GM23248 (cell line): Measurements from ENCODE around the gene CCDC192. TPM values are rescaled to one million over a fixed set of nuclear protein-coding genes. Genes with fewer than 3 reads are reported as not detected.

Experiments used
- DNase-seq: peaks from one replicate; pipeline ENCODE4 v3.0.0-alpha.2; 2015
- H2AFZ ChIP-seq: fragments of 200-600 bp; sonication (generic); 2 replicates; pipeline ENCODE4 v1.6.1; 2016; ENCODE audit warnings: antibody characterized with exemption
- H3F3A ChIP-seq: fragments of 200-600 bp; sonication (generic); 2 replicates; pipeline ENCODE4 v1.6.1; 2016; ENCODE audit warnings: mild to moderate bottlenecking, antibody characterized with exemption, mixed run types; ENCODE audit not compliant: insufficient read depth
- H3K27ac ChIP-seq: fragments of 200-600 bp; sonication (generic); 2 replicates; pipeline ENCODE4 v1.5.1; 2016; ENCODE audit warnings: mild to moderate bottlenecking
- H3K27me3 ChIP-seq: fragments of 200-600 bp; sonication (generic); replicated peaks from 2 replicates; pipeline ENCODE4 v1.6.1; 2016; ENCODE audit warnings: mild to moderate bottlenecking; ENCODE audit not compliant: insufficient read depth
- H3K36me3 ChIP-seq: fragments of 200-600 bp; sonication (generic); 2 replicates; pipeline ENCODE4 v1.6.1; 2016; ENCODE audit warnings: low read depth, mild to moderate bottlenecking
- H3K4me1 ChIP-seq: fragments of 200-600 bp; sonication (generic); 2 replicates; pipeline ENCODE4 v1.6.1; 2016; ENCODE audit warnings: mild to moderate bottlenecking; ENCODE audit not compliant: insufficient read depth
- H3K4me2 ChIP-seq: fragments of 200-600 bp; sonication (generic); one replicate; pipeline ENCODE4 v1.6.1; 2016; ENCODE audit warnings: mild to moderate bottlenecking; ENCODE audit not compliant: unreplicated experiment
- H3K4me3 ChIP-seq: fragments of 200-600 bp; sonication (generic); 2 replicates; pipeline ENCODE4 v1.5.1; 2016; ENCODE audit warnings: mild to moderate bottlenecking
- H3K79me2 ChIP-seq: fragments of 200-600 bp; sonication (generic); 2 replicates; pipeline ENCODE4 v1.6.1; 2016; ENCODE audit warnings: mild to moderate bottlenecking; ENCODE audit not compliant: insufficient read depth
- H3K9ac ChIP-seq: fragments of 200-600 bp; sonication (generic); 2 replicates; pipeline ENCODE4 v1.6.1; 2016; ENCODE audit warnings: mild to moderate bottlenecking
- H3K9me2 ChIP-seq: fragments of 200-600 bp; sonication (generic); 2 replicates; pipeline ENCODE4 v1.6.1; 2016; ENCODE audit warnings: mixed run types, mild to moderate bottlenecking, moderate library complexity; ENCODE audit not compliant: insufficient read depth
- H3K9me3 ChIP-seq: fragments of 200-600 bp; sonication (generic); one replicate; pipeline ENCODE4 v1.6.1; 2017; ENCODE audit warnings: low read depth
- H4K20me1 ChIP-seq: fragments of 200-600 bp; sonication (generic); 2 replicates; pipeline ENCODE4 v1.6.0; 2016; ENCODE audit not compliant: insufficient read depth
- EZH2 ChIP-seq: fragments of 200-600 bp; sonication (generic); IDR thresholded peaks from 2 replicates; pipeline ENCODE4 v1.6.1; 2018; ENCODE audit warnings: antibody characterized with exemption, mild to moderate bottlenecking; ENCODE audit not compliant: insufficient read depth, poor library complexity, severe bottlenecking
- EZH2phosphoT487 ChIP-seq: fragments of 200-600 bp; sonication (generic); IDR thresholded peaks from 2 replicates; pipeline ENCODE4 v1.6.1; 2018; ENCODE audit warnings: antibody characterized with exemption, moderate library complexity, mild to moderate bottlenecking, low read depth; ENCODE audit not compliant: insufficient read depth
- WGBS, 2 experiments: methylation state at CpG; one replicate each; pipeline ENCODE4 v1.1.6; 2015 to 2017; ENCODE audit warnings: low lambda C conversion rate in 2 of 2, low coverage in 1 of 2; ENCODE audit errors: missing lambda C conversion rate in 2 of 2; 5-methylcytosine and 5-hydroxymethylcytosine counted together
- in situ Hi-C: fragments of 300-500 bp; cut with MboI; formaldehyde crosslinking; loops from 2 replicates; pipeline ENCODE4 v1.15.0; 2020
- polyA plus RNA-seq: library from polyadenylated mRNA; unstranded; fragments of >200 nt; fragmentation: Nextera tagmentation; extraction: Ambion mirVana; gene quantifications from 2 replicates; pipeline ENCODE4 v1.2.1, GENCODE V29; 2016
- total RNA-seq: library from RNA; depleted of rRNA; stranded (reverse); fragments of >200 nt; shearing (Covaris generic); gene quantifications from 2 replicates; pipeline ENCODE4 v1.2.3, GENCODE V29; 2014

CCDC192 gene
- total and polyA plus RNA-seq, 2 experiments from 2014 or later: 0.40 TPM; not detected in 1

DNA sequence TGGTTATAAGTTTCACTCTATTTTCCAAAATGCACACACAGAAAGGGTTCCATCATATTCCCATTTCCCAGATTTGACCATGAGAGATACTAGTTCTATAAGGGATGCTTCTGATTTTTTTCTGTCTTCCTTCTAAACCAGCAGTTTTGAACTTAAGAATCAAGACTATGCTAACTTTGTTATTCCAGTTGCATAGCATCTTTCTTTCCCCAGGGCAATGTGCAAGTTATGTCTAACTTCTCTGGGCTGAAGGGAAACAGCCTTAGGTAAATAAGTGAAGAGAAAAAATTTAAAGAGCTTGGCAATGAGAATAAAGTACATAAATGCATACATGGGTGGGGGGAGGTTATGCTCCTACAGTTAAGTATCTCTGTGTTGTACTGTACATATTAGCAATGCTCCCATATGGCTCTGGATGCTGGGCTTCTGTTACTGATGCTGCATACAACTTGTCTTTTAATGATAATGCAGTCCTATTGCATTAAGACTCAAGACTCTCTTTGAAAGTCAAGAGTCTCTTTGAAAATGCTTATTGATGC is 254.6 kb downstream of the CCDC192 start:
- in situ Hi-C loops: no loop called here

DNA sequence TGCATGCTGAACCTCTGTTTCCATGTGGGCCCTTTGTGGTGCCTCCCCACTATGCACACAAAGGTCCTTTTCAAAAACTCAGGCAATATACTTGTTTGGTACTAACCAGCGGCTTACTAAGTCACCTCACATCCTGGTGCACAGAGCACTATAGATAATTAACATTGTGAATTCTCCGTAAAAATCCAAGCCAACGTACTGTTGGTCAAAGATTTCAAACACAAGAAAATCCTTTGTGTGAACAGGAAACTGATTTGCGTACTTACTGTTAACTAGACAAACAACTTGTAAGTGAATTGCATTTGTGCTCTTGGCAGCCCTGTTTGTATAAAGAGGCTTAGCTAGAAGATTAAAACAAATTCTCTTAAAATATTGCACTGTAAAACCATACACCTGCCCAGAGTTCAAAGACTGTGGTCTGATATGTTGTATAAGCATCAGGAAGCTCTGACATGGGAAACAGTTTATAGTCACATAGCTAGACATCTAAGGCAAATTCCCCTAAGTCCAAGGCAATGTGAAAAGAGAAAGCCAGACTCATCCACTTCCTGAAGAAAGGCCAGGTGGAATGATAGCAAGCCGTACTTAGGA is 255.3 kb downstream of the CCDC192 start:
- no peak overlapping the region for H3K9ac ChIP-seq
- H3K9me2 ChIP-seq: no peaks in the 10 kb centered on the region
- 98 to 100% methylated on average over 5 of the region's 5 CpGs for WGBS, 2 experiments
- no peak overlapping the region for H2AFZ ChIP-seq
- no peaks in the 10 kb centered on the region for H3K79me2 ChIP-seq
- TF ChIP-seq EZH2: no peak
- no peaks in the 10 kb centered on the region for H4K20me1 ChIP-seq
- in situ Hi-C loops: no loop called here
- no peaks in the 10 kb centered on the region for H3K27me3 ChIP-seq
- H3K4me2 ChIP-seq: no peak overlapping the region
- H3K27ac ChIP-seq: no peak overlapping the region
- H3F3A ChIP-seq: no peaks in the 10 kb centered on the region
- no peaks in the 10 kb centered on the region for H3K9me3 ChIP-seq
- peaks cover 15% of the 10 kb centered on the region for H3K4me1 ChIP-seq
- no peak for DNase-seq
- no peak overlapping the region for H3K4me3 ChIP-seq
- no peaks in the 10 kb centered on the region for H3K36me3 ChIP-seq

More for the DNA sequence above, 254.6 kb downstream of the CCDC192 start:
- Histone ChIP-seq H3K9me2 (no peaks in the 10 kb centered on the region), H3K9me3 (no peaks in the 10 kb centered on the region), H3K27me3 (no peaks in the 10 kb centered on the region), H3K27ac (no peak overlapping the region), H4K20me1 (no peaks in the 10 kb centered on the region), H3K79me2 (no peaks in the 10 kb centered on the region), H3K36me3 (no peaks in the 10 kb centered on the region), H3K4me1 (peaks cover 15% of the 10 kb centered on the region), H3F3A (no peaks in the 10 kb centered on the region), H2AFZ (no peak overlapping the region), H3K4me3 (no peak overlapping the region), H3K4me2 (no peak overlapping the region), H3K9ac (no peak overlapping the region)
- no peak for DNase-seq
- TF ChIP-seq EZH2 (no peak), EZH2phosphoT487 (no peak)

- Histone ChIP-seq H2AFZ (no peak overlapping the region), H3K9ac (no peak overlapping the region)
- DNase-seq: peak; percentile 81
Observed at GRCh38 chr5:127959152-127959764, 256.1 kb downstream of the CCDC192 start.

DNA sequence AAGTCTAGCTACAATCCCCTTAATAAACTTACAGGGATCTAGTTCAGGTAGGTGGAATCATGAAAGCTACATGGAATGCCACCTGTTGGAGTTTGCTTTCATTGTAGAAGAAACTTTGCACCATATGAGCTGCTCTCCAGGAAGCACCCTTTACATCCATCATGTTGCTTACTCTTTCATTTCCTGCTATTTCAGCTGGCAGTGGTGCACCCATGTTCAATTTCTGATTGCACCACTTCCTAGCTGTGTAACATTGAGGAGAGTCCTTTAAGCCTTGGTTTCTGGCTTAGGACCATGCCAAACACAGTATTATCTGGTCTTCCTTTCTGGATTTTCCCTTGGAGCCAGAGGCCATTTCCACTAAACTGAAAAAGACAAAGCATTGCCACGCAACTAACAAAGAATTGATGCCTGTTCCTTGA is 257.1 kb downstream of the CCDC192 start:
- no peak overlapping the region for H3K27ac ChIP-seq
- H3K4me2 ChIP-seq: no peak overlapping the region
- DNase-seq: no peak
- H3K9ac ChIP-seq: no peak overlapping the region
- no peak overlapping the region for H2AFZ ChIP-seq
- H4K20me1 ChIP-seq: no peaks in the 10 kb centered on the region
- no peaks in the 10 kb centered on the region for H3K9me2 ChIP-seq
- no peak overlapping the region for H3K4me3 ChIP-seq
- no peaks in the 10 kb centered on the region for H3K36me3 ChIP-seq
- TF ChIP-seq EZH2 (no peak), EZH2phosphoT487 (no peak)
- in situ Hi-C loops: no loop called here
- H3K4me1 ChIP-seq: peaks cover 15% of the 10 kb centered on the region
- H3K27me3 ChIP-seq: no peaks in the 10 kb centered on the region
- WGBS, 2 experiments: 100% methylated on average over 1 of the region's 1 CpG
- H3K79me2 ChIP-seq: no peaks in the 10 kb centered on the region
- H3K9me3 ChIP-seq: no peaks in the 10 kb centered on the region
- no peaks in the 10 kb centered on the region for H3F3A ChIP-seq

More at GRCh38 chr5:127959152-127959764, 256.1 kb downstream of the CCDC192 start:
- Histone ChIP-seq H3K27me3 (no peaks in the 10 kb centered on the region), H3K4me1 (peaks cover 15% of the 10 kb centered on the region), H3K27ac (no peak overlapping the region), H3K4me3 (no peak overlapping the region), H3K9me3 (no peaks in the 10 kb centered on the region), H3K4me2 (no peak overlapping the region), H3F3A (no peaks in the 10 kb centered on the region), H3K36me3 (no peaks in the 10 kb centered on the region), H3K9me2 (no peaks in the 10 kb centered on the region), H4K20me1 (no peaks in the 10 kb centered on the region), H3K79me2 (no peaks in the 10 kb centered on the region)
- 45 to 47% methylated on average over 3 of the region's 3 CpGs for WGBS, 2 experiments
- in situ Hi-C loops: no loop called here
- no peak for TF ChIP-seq EZH2
- no peak for TF ChIP-seq EZH2phosphoT487
